Measurements from ENCODE around the gene ZNF143. TPM values are rescaled to one million over a fixed set of nuclear protein-coding genes. Genes with fewer than 3 reads are reported as not detected.

Gene ZNF143
- total and polyA plus RNA-seq, 2 of the 4 experiments (the other 2 are of a cell fraction) = 23.8 to 49.6 TPM

DNA sequence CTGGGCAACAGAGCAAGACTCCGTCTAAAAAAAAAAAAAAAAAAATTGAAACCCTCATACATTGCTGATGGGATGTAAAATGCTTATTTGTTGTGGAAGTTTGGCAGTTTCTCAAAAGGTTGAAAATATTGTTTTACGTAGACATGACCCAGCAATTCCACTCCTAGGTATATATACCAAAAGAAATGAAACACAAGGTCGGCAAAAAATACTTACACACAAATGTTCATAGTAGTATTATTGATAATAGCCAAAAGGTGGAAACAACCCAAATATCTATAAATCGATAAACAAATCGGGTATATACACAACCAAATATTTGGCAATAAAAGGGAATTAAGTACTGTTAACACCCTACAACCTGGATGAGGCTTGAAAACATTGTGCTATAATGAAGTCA is 5.1 kb upstream of the ZNF143 start:
- Histone ChIP-seq H3K4ac (ENCODE audit: low read depth, low read length) (no peak overlapping the region), H3K56ac (ENCODE audit: extremely low read depth, insufficient read depth, low read length) (no peak overlapping the region), H4K8ac (ENCODE audit: low read depth in 2 of 2, low read length in 2 of 2) (no peak overlapping the region), H2BK120ac (ENCODE audit: low read depth, low read length) (no peak overlapping the region), H2AFZ (replicated peaks; ENCODE audit: low read length, poor library complexity) (no peak overlapping the region), H2BK5ac (ENCODE audit: low read depth, low read length, poor library complexity, severe bottlenecking) (no peak overlapping the region), H3K14ac (replicated peaks; ENCODE audit: low read depth, low read length) (no peak overlapping the region), H2AK9ac (replicated peaks; ENCODE audit: low read depth, low read length, poor library complexity) (no peak overlapping the region), H4K20me1 (ENCODE audit: insufficient read depth, low read length) (no peaks in the 10 kb centered on the region), H3K79me1 (ENCODE audit: low read depth in 1 of 2, low read length in 2 of 2) (peaks cover 9 to 14% of the 10 kb centered on the region in 2 experiments; a peak in 3 of 4 replicates), H2BK20ac (ENCODE audit: low read depth, low read length) (no peak overlapping the region), H2AK5ac (ENCODE audit: low read depth, low read length) (no peak overlapping the region), H3K4me1 (ENCODE audit: control insufficient read depth, insufficient read depth, low read length) (no peaks in the 10 kb centered on the region), H4K5ac (ENCODE audit: low read depth, low read length) (no peak overlapping the region), H3K9me3 (ENCODE audit: control insufficient read depth, insufficient read depth, low read length) (0 out of 2 replicates have a peak, but pooled peaks cover 5% of the 10 kb centered on the region), H3K9me1 (ENCODE audit: insufficient read depth, low read length) (no peaks in the 10 kb centered on the region), H3K9ac (ENCODE audit: low read depth, low read length) (no peak overlapping the region), H2BK15ac (ENCODE audit: low read depth, low read length) (no peak overlapping the region), H4K91ac (ENCODE audit: insufficient read depth, low read depth, low read length) (no peak overlapping the region), H3K4me3 (ENCODE audit: insufficient read depth, low read depth, low read length) (no peak overlapping the region), H3K23ac (ENCODE audit: low read depth, low read length) (no peak overlapping the region), H3K18ac (ENCODE audit: low read depth, low read length) (no peak overlapping the region), H3K27me3 (ENCODE audit: control insufficient read depth, insufficient read depth, low read length) (no peaks in the 10 kb centered on the region), H3K27ac (ENCODE audit: insufficient read depth, low read length) (no peak overlapping the region), H3K36me3 (ENCODE audit: control insufficient read depth, insufficient read depth, low read length) (no peaks in the 10 kb centered on the region), H3K4me2 (ENCODE audit: low read depth, low read length) (no peak overlapping the region)
- dilution Hi-C loops (cut with HindIII; ENCODE audit: low sequenced_read_pairs, unreplicated experiment) = no loop called here
- intact Hi-C loops (cut with micrococcal nuclease) = no loop called here
- ChIA-PET CTCF (interaction anchor here (0.6 kb wide), 1 partner anchor 282 kb away, joined by 3 read pairs; no protein-coding TSS in a partner anchor), POLR2A (ENCODE audit: unreplicated experiment) (no interaction called here)
- no TSS peak for BruUV-seq (replicated peaks)
- no peak for DNase-seq
- ATAC-seq (ENCODE audit: low read depth) = no peak
- peak; percentile 19; the same call in 1 of the 2 replicates for TF ChIP-seq MAFK (IDR thresholded peaks at IDR 0.05; ENCODE audit: low read depth, low read length)
- TF ChIP-seq, protein P1, sequence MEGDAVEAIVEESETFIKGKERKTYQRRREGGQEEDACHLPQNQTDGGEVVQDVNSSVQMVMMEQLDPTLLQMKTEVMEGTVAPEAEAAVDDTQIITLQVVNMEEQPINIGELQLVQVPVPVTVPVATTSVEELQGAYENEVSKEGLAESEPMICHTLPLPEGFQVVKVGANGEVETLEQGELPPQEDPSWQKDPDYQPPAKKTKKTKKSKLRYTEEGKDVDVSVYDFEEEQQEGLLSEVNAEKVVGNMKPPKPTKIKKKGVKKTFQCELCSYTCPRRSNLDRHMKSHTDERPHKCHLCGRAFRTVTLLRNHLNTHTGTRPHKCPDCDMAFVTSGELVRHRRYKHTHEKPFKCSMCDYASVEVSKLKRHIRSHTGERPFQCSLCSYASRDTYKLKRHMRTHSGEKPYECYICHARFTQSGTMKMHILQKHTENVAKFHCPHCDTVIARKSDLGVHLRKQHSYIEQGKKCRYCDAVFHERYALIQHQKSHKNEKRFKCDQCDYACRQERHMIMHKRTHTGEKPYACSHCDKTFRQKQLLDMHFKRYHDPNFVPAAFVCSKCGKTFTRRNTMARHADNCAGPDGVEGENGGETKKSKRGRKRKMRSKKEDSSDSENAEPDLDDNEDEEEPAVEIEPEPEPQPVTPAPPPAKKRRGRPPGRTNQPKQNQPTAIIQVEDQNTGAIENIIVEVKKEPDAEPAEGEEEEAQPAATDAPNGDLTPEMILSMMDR (conservative IDR thresholded peaks at IDR 0.05; ENCODE audit: low read depth, low read length) = no peak
- in situ Hi-C loops (cut with MboI; ENCODE audit: low sequenced_read_pairs) = no loop called here
- WGBS, 2 experiments (ENCODE audit: extremely low coverage in 2 of 2, insufficient read length in 1 of 2) = no CpG with 5 or more reads among the region's 5 CpGs
